ENCODE results near the gene C3orf38.
"Not testable (repeated sequence)": the region's sequence is repeated elsewhere in the genome, so short reads cannot be mapped to it uniquely, and the experiment has no call there.

Gene C3orf38

DNA sequence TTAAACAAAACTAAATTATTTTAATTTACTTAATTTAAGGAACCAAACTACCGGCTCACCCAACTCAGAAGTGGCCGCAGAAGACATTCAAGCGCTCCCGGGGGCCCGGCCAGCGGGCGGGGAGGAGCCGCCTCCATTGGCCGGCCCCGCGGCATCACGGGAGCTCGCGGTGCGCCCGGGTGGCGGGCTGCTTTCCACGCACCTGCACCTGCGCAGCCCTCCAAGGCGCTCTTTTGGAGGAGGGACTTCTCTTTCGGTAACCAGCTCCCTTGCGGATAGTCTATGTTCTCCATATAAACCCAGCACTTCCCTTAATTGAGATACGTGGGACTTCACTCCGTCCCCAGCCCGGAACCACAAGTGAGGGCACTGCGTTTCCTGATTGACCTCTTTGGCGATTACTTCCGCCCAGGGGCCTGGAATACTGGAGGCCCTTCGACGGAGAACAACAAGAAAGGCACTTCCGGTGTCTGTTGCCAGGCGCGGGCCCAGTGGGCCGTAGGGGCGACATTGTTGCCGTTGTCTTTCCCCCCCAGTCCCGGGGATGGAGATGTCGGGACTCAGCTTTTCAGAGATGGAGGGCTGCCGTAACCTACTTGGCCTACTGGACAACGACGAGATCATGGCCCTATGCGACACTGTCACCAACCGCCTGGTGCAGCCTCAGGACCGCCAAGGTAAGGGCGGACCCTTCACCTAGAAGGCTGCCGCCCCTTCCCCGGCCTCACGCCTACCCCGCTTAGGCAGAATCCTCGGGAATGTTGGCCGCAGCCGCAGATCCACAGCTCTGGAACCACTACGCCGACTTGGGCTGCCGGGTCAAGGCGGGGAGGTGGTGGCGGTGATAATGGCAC, at the start of gene C3orf38:
Gene C3orf38, plus strand, starts transcription at position 451 of the 854 bp plus-strand sequence. Its CDS starts 94 bp downstream, at position 545.
- peak; percentile 96 for DNase-seq (ENCODE audit: low spot score)

DNA sequence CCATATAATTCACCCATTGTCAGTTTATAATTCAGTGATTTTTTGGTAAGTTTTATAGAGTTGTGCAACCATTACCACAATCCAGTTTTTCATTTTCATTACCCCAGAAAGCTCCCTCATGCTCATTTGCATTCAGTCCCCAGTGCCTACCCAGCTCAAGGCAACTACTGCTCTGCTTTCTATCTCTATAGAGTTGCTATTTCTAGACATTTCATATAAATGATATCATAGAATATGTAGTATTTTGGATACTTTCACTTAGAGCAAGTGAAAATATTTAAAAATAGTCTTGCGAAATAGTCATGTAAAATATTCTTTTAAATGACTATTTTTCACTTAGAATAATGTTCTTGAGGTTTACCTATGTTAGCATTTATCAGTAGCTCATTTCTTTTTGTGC, 48.6 kb upstream of the C3orf38 start:
- no peak for DNase-seq (ENCODE audit: low spot score)

GRCh38 chr3:88105325-88105724, 44.4 kb upstream of the C3orf38 start:
- DNase-seq (ENCODE audit: low spot score) = no peak

DNA sequence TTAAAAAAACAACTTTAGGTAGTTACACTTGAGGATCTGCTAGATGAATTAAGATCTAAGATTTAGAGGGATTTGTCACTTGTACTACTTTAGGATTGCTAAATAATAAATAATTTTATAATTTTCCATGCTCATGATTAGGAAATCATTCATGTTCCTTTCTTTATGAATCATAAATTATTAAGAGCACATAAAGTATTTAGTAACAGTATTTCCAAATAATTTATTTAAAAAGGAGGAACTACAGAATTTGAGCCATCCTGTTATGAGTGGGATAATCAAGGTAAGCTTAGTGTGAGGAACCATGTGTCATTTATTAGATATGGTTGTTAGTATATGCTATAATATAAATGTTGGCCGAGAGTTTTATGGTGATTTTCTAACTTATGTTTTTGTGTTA, 37.5 kb upstream of the C3orf38 start:
- DNase-seq (ENCODE audit: low spot score) = no peak

- peak; percentile 68 for DNase-seq (ENCODE audit: low spot score)
These were observed 36.2 kb upstream of the C3orf38 start for GRCh38 chr3:88113311-88114162.

GRCh38 chr3:88114878-88115549, 34.7 kb upstream of the C3orf38 start:
- no peak for DNase-seq (ENCODE audit: low spot score)

DNA sequence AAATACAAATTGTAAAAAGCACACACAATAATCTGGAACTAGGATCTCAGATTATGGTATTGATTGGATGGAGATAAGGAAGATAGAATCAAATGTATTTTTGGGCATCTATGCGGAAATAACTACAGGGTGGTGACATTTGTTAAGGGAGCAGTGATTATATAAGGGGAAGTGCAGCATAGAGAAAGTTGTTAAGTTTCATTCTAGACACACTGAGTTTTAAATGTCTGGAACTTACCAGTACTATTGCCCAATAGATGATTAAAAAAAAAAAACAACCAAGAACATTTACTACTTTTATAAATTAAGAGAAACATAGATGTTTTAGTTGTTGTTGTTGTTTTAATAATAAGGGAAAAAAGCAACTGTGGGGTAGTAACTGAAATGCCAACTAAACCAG, 32.1 kb upstream of the C3orf38 start:
- DNase-seq (ENCODE audit: low spot score) = no peak

DNA sequence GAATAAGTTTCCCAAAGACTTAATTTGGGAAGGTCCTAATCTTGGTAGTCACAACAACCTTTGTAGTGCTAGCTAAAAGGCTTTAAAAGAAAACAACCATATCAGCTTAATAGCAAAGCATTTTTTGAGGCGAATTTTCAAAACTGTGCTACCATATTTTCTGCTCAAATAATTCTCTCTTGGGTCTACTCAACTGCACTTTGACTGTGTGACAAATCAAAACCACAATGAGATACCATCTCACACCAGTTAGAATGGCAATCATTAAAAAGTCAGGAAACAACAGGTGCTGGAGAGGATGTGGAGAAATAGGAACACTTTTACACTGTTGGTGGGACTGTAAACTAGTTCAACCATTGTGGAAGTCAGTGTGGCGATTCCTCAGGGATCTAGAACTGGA, 31.2 kb upstream of the C3orf38 start:
- DNase-seq (ENCODE audit: low spot score) = not testable (repeated sequence)

GRCh38 chr3:88123526-88123925, 26.2 kb upstream of the C3orf38 start:
- DNase-seq (ENCODE audit: low spot score) = no peak

- DNase-seq (ENCODE audit: low spot score) = no peak
These were observed 18.1 kb upstream of the C3orf38 start for GRCh38 chr3:88131695-88132094.

DNA sequence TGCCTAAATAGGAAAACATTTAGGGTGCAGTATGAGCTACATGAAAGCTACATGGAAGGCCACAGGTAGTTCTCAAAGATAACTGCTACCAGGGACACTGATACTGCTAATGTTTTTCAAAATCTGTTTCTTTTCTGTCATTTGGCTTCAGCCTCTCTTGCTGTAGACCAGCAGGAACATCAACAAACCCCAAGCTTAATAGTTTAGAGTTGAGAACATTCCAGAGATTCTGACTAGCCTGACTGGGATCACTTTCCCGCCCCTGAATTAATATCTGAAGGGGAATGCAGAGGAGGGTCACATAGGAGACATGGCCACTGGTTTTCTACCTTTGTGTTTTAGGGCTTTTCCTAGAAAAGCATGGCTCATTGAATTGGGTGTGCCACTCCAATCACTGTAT, 16.9 kb upstream of the C3orf38 start:
- no peak for DNase-seq (ENCODE audit: low spot score)

- DNase-seq (ENCODE audit: low spot score) = no peak
These were observed 16.0 kb upstream of the C3orf38 start for GRCh38 chr3:88133711-88134263.

DNA sequence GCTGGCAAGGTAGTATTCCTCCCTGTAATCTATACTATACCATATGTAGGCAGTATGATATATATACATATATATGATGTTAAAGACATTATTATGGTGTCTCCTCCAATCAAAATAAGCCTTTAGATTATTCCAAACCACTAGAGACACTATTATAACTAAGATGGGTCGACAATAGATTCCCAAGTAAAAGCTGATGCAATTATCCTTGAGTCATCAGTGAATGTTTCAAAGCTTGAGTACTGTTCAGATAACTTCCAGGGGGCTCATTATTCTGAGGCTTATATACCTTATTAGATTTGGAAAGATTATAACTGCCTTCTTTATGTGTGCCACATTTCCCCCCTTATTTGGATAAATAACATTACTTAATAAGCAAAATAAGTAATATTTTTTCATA, 11.9 kb upstream of the C3orf38 start:
- no peak for DNase-seq (ENCODE audit: low spot score)

DNA sequence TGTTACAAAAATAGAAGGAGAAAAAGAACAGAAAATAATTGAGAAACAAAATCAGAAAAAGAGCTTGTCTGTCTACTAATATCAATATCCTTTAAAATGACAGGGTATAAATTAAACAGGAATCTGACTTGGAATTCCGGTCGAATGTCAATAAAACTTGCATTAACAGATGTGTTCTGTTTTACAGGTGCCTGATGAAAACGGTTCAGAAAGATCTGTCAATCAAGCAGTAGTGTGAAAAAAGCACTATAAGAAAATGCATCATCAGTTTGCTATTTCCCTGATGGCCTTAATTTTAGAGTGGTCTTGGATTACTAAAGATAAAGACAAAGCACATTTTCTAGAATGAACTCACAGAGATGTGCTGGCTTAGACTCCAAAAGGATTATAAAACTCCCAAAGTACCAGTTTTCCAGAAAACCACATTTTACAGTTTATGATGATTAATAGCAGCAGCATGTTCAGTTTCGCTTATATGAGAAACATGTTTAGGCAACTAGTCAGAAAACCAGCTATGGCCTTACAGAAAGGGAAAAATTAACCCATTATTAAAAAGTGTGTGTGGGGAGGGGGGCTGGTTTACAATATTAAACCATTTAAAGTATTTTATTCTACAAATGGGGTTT, 8.2 kb upstream of the C3orf38 start:
- DNase-seq (ENCODE audit: low spot score) = no peak

GRCh38 chr3:88142094-88142624, 7.6 kb upstream of the C3orf38 start:
- no peak for DNase-seq (ENCODE audit: low spot score)

DNA sequence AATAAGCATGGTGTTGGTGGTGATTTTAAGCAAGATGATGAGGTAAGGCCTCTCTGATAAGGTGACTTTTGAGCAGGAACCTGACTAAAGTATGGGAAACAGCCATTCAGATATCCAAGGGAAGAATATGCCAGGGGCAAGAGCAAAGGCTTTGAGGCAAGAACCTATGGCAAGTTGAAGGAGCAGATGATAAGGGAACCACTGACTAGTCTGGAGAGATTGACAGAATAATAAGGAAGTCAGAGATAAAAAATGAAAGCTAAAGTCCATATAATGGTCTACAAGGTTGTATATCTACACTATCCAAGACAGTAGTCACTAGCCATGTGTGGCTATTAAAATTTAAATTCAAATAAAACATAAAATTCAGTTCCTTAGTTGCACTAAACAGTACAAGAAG, 2.5 kb upstream of the C3orf38 start:
- DNase-seq (ENCODE audit: low spot score) = no peak

GRCh38 chr3:88148651-88149050, 1.1 kb upstream of the C3orf38 start:
- no peak for DNase-seq (ENCODE audit: low spot score)

GRCh38 chr3:88149101-88149508, 654 bp upstream of the C3orf38 start:
- no peak for DNase-seq (ENCODE audit: low spot score)

GRCh38 chr3:88150371-88150770, 612 bp downstream of the C3orf38 start:
- no peak for DNase-seq (ENCODE audit: low spot score)

- DNase-seq (ENCODE audit: low spot score) = peak; percentile 11
These were observed 1.0 kb downstream of the C3orf38 start for GRCh38 chr3:88150806-88151205.

DNA sequence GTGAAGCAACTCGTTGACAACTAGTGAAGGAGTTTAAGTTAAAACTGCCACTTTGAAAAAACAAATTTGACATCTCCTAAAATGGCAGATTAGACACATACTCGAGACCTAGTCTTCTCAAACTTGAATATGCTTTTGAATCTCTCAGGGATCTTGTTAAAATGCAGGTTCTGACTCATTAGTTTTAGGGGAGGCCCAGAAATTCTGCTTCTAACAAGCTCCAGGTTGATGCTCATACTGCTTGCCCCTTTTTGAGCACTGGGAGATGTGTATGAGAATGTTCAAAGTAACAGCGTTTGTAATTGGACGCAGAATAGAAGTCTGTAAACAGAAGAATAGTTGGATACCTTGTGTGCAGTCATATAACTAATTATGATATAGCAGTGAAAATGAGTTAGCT, 1.6 kb downstream of the C3orf38 start:
- peak; percentile 4 for DNase-seq (ENCODE audit: low spot score)

Measured in globus pallidus (tissue), 1 donor.